HL-60/S4 (cell line): ENCODE data around the gene AIMP1.
"Not testable (repeated sequence)": the region's sequence is repeated elsewhere in the genome, so short reads cannot be mapped to it uniquely, and the experiment has no call there.

ENCODE experiments used
- in situ Hi-C: fragments of 300-500 bp; cut with MboI; formaldehyde crosslinking; loops from 2 replicates; pipeline ENCODE4 v1.14.3; 2022; ENCODE audit warnings: low sequenced_read_pairs

The AIMP1 gene

GRCh38 chr4:106347167-106347566, 30.8 kb downstream of the AIMP1 start:
- in situ Hi-C loops: no loop called here

GRCh38 chr4:106351016-106351415, 34.7 kb downstream of the AIMP1 start:
- in situ Hi-C loops: no loop called here

GRCh38 chr4:106353786-106354185, 37.4 kb downstream of the AIMP1 start:
- in situ Hi-C loops: no loop called here

GRCh38 chr4:106355193-106355592, 38.8 kb downstream of the AIMP1 start:
- in situ Hi-C loops: no loop called here

- in situ Hi-C loops: no loop called here
Measured at GRCh38 chr4:106358899-106359298, 42.5 kb downstream of the AIMP1 start.

- in situ Hi-C loops: no loop called here
Measured at GRCh38 chr4:106362086-106362825, 45.9 kb downstream of the AIMP1 start.

- in situ Hi-C loops: no loop called here
Measured at GRCh38 chr4:106364282-106364681, 47.9 kb downstream of the AIMP1 start.

- in situ Hi-C loops: no loop called here
Measured at GRCh38 chr4:106365613-106366012, 49.3 kb downstream of the AIMP1 start.

GRCh38 chr4:106366026-106366425, 49.7 kb downstream of the AIMP1 start:
- in situ Hi-C loops: no loop called here

GRCh38 chr4:106367072-106367471, 50.7 kb downstream of the AIMP1 start:
- in situ Hi-C loops: no loop called here

GRCh38 chr4:106368678-106369077, 52.3 kb downstream of the AIMP1 start, which contains the start of gene GIMD1:
TSS of gene GIMD1 (minus strand) at chr4:106368778. CDS start at chr4:106367435, 1,343 bp downstream.
- in situ Hi-C loops: no loop called here

- in situ Hi-C loops: loop anchor here (10.0 kb wide), 1 partner anchor 435 kb away; no protein-coding TSS in a partner anchor
Measured at GRCh38 chr4:106369456-106370060, 53.2 kb downstream of the AIMP1 start.

- in situ Hi-C loops: loop anchor here (10.0 kb wide), 1 partner anchor 435 kb away; no protein-coding TSS in a partner anchor
Measured at GRCh38 chr4:106370214-106370613, 53.9 kb downstream of the AIMP1 start.

- in situ Hi-C loops: loop anchor here (10.0 kb wide), 1 partner anchor 434 kb away; no protein-coding TSS in a partner anchor
Measured at GRCh38 chr4:106371161-106371560, 54.8 kb downstream of the AIMP1 start.

- in situ Hi-C loops: loop anchor here (10.0 kb wide), 1 partner anchor 432 kb away; no protein-coding TSS in a partner anchor
Measured at GRCh38 chr4:106373026-106373425, 56.7 kb downstream of the AIMP1 start.

- in situ Hi-C loops: no loop called here
Measured at GRCh38 chr4:106380179-106380578, 63.8 kb downstream of the AIMP1 start.

GRCh38 chr4:106384878-106385277, 68.5 kb downstream of the AIMP1 start:
- in situ Hi-C loops: no loop called here

GRCh38 chr4:106385853-106386393, 69.6 kb downstream of the AIMP1 start:
- in situ Hi-C loops: no loop called here

GRCh38 chr4:106395582-106395981, 79.2 kb downstream of the AIMP1 start:
- in situ Hi-C loops: no loop called here

- in situ Hi-C loops: not testable (repeated sequence)
Measured at GRCh38 chr4:106398898-106399297, 82.5 kb downstream of the AIMP1 start.
